Neutrophil (primary cell): ENCODE measurements around the gene CDH26.
A peak's percentile ranks its signal among the peaks of the same experiment; 100 is the strongest.

ENCODE experiments used
- H3K27ac ChIP-seq: fragments of 200-600 bp; sonication (generic); 2 replicates; pipeline ENCODE4 v1.5.1; 2016; ENCODE audit warnings: mild to moderate bottlenecking, moderate library complexity
- H3K27me3 ChIP-seq: fragments of 200-600 bp; sonication (generic); 2 replicates; pipeline ENCODE4 v1.6.0; 2016; ENCODE audit warnings: mild to moderate bottlenecking
- H3K36me3 ChIP-seq: fragments of 200-600 bp; sonication (generic); 2 replicates; pipeline ENCODE4 v1.5.1; 2017
- H3K4me1 ChIP-seq, 2 experiments: fragments of 200-600 bp in 1 of 2; sonication (generic) in 1 of 2; 1 replicate in 1 of 2; 2 replicates in 1 of 2; pipeline versions ENCODE4 v1.5.1 to v1.6.1; 2013 to 2016; ENCODE audit warnings: low read depth in 1 of 2, low read length in 1 of 2, mild to moderate bottlenecking in 1 of 2, moderate library complexity in 1 of 2; ENCODE audit not compliant: control insufficient read depth in 1 of 2, insufficient read depth in 1 of 2
- H3K4me3 ChIP-seq, 2 experiments: fragments of 200-600 bp in 1 of 2; sonication (generic) in 1 of 2; 1 replicate in 1 of 2; 2 replicates in 1 of 2; pipeline ENCODE4 v1.5.1; 2013 to 2016; ENCODE audit warnings: low read depth in 1 of 2, low read length in 1 of 2, mild to moderate bottlenecking in 1 of 2, moderate library complexity in 1 of 2
- H3K9me3 ChIP-seq: fragments of 200-600 bp; sonication (generic); 2 replicates; pipeline ENCODE4 v1.5.1; 2016
- TF ChIP-seq, protein P1 (sequence below): fragments of 200-600 bp; sonication (generic); IDR thresholded peaks from 2 replicates; pipeline ENCODE4 v1.5.1; 2016; ENCODE audit warnings: antibody characterized with exemption

The CDH26 gene

DNA sequence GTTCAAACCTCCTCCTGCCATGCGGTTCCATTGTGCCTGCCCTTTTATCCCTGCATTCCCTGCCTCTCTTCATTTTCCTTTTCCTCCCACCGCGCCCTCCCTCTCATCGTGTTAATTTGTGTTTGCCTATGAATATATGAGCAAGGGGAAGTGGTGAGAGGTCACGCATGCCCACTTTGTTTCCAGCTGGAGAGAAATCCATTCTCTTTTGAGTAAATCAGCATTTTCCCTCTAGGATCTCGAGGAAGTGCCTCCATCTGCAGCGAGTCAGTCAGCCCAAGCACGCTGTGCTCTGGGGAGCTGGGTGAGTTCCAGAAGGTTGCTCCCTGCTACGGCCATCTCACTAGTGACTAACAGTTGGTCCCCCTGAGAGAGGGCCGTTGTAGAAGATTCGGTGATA lies 42.9 kb downstream of the CDH26 start:
- Histone ChIP-seq H3K36me3 (no peaks in the 10 kb centered on the region), H3K9me3 (no peaks in the 10 kb centered on the region), H3K27me3 (no peaks in the 10 kb centered on the region), H3K27ac (no peak overlapping the region), H3K4me3 (no peak overlapping the region), H3K4me1 (no peaks in the 10 kb centered on the region)
- TF ChIP-seq, protein P1, sequence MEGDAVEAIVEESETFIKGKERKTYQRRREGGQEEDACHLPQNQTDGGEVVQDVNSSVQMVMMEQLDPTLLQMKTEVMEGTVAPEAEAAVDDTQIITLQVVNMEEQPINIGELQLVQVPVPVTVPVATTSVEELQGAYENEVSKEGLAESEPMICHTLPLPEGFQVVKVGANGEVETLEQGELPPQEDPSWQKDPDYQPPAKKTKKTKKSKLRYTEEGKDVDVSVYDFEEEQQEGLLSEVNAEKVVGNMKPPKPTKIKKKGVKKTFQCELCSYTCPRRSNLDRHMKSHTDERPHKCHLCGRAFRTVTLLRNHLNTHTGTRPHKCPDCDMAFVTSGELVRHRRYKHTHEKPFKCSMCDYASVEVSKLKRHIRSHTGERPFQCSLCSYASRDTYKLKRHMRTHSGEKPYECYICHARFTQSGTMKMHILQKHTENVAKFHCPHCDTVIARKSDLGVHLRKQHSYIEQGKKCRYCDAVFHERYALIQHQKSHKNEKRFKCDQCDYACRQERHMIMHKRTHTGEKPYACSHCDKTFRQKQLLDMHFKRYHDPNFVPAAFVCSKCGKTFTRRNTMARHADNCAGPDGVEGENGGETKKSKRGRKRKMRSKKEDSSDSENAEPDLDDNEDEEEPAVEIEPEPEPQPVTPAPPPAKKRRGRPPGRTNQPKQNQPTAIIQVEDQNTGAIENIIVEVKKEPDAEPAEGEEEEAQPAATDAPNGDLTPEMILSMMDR: no peak

DNA sequence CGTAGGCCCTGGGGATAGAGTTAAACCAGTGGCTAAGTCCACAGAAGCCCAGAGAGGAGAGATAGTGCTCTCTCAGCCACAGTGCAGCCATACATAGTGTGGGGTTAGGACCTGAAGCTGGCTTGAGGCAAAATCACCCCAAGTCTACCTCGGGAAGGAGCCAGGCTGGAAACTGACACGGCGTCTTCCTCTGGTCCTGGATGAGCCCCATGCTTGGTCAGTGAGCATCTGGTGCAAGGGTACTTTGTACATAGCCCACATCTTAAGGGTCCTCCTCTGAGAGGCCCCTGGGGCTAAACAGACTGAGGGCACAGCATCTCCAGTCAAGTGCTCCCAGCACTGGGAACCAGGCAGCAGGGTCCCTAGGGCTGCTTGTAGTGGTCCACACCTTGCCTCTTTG lies 45.6 kb downstream of the CDH26 start:
- H3K27me3 ChIP-seq: no peaks in the 10 kb centered on the region
- H3K4me1 ChIP-seq: peaks cover 11 to 12% of the 10 kb centered on the region in 2 experiments
- H3K9me3 ChIP-seq: no peaks in the 10 kb centered on the region
- no peak overlapping the region for H3K27ac ChIP-seq
- no peak overlapping the region for H3K4me3 ChIP-seq
- TF ChIP-seq, protein P1: no peak
- no peaks in the 10 kb centered on the region for H3K36me3 ChIP-seq

DNA sequence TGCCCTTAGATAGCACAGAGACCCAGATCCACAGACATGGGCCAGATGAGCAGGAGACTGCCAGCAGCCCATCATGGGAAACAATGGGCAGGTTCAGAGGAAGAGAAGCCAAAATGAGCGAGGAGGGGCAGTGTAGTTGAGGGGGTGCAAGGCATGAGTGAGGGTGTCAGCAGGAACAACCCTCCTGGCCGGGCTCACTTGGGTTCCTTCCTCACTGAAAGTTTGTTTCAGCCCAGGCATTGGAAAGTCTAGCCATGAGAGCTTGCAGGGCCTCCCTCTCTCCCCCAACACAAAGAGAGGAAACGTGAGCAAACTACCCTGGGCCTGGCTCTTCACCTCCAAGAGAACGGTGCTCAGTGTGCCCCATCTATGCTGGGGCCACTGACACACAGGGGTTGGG lies 48.0 kb downstream of the CDH26 start:
- H3K27me3 ChIP-seq: no peaks in the 10 kb centered on the region
- H3K36me3 ChIP-seq: no peaks in the 10 kb centered on the region
- H3K4me1 ChIP-seq: peaks cover 28 to 33% of the 10 kb centered on the region in 2 experiments
- no peak overlapping the region for H3K4me3 ChIP-seq
- TF ChIP-seq, protein P1: no peak
- H3K27ac ChIP-seq: peak overlapping the region; percentile 9
- H3K9me3 ChIP-seq: no peaks in the 10 kb centered on the region

DNA sequence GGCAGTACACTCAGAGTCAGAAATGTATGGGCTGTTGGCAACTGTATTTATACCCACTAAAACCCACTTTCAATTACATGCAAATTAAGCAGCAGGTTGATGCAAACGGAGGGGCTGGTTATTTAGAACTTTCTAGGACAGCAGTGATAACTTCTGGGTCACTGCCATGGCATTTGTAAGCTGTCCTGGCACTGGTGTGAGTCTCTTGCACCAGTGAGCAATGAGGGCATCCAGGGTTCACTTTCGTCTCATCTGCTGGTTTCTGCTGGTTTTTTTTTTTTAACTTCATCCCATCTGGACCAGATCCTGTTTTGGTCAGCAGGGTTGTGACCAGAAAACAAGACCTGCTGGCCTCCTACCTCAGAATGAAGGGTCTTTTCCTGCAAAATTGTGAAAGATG lies 49.2 kb downstream of the CDH26 start:
- H3K9me3 ChIP-seq: no peaks in the 10 kb centered on the region
- H3K4me3 ChIP-seq: no peak overlapping the region
- TF ChIP-seq, protein P1: no peak
- no peaks in the 10 kb centered on the region for H3K36me3 ChIP-seq
- peak overlapping the region; percentile 81 for H3K27ac ChIP-seq
- H3K27me3 ChIP-seq: no peaks in the 10 kb centered on the region
- peaks cover 29 to 38% of the 10 kb centered on the region in 2 experiments for H3K4me1 ChIP-seq

DNA sequence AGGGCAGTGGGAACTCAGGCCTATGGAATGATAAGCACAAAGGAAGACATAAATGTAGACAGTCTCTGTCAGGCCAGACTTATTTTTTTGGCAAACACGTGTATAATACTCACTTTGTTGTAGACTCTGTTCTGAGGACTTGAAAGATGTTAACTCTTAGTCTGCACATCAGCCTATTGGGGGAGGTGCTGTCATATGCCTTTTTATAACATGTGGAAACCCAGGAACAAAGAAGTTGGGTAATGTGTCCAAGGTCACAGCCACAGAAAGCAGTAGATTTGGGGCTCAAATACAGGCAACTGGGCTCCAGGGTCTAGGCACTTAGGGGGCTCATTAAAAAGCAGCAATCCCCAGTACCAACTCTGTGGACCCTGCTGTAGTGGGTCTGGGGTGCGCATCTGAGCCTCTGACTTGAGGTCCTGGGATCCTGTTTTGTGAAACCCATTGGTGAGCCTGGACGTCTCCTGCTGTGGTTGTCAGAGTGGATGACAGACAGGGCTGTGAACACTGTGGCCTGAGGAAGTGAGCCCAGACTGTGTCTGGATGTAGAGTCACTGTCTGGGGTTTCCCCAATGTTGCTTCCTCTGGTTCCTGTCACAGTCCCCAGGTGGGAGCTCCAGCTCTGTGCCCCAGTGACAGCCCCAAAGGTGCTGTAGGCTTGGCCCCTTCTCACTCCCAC lies 50.0 kb downstream of the CDH26 start:
- Histone ChIP-seq H3K27me3 (no peaks in the 10 kb centered on the region), H3K27ac (peak overlapping the region; percentile 81), H3K4me1 (peaks cover 29 to 38% of the 10 kb centered on the region in 2 experiments), H3K9me3 (no peaks in the 10 kb centered on the region), H3K4me3 (no peak overlapping the region), H3K36me3 (no peaks in the 10 kb centered on the region)
- TF ChIP-seq, protein P1: no peak
